ENCODE data around the gene ZNF638. TPM values are rescaled to one million over a fixed set of nuclear protein-coding genes. Genes with fewer than 3 reads are reported as not detected.

Gene ZNF638
- total RNA-seq, 3 donors from 2014 or later: 87.4 to 118 (median 95.0) TPM

DNA sequence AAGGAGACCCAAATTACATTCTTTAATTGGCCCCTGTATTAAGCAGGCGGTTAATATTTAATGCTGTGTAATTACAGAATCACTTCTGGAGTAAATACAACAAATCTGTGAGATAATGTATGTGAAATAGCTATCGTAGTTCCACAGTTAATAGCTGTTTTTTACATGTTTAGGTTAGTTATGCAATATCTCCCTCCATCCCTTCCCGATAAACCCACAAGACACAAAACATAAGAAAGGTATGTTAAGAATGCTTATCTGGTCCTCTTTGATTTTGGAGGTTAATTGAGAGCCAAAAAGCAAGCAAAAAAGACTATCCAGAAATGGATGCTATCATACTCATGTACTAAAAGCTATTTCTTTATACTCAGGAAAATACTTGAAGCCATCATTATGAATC, 49.1 kb downstream of the ZNF638 start:
- Histone ChIP-seq H3K4me3 (no peak overlapping the region), H3K36me3 (ENCODE audit: low read depth) (no peaks in the 10 kb centered on the region), H3K9me3 (no peaks in the 10 kb centered on the region), H3K4me1 (ENCODE audit: low read depth) (no peaks in the 10 kb centered on the region)
- DNase-seq: no peak
- ATAC-seq: no peak
- TF ChIP-seq, protein P1, sequence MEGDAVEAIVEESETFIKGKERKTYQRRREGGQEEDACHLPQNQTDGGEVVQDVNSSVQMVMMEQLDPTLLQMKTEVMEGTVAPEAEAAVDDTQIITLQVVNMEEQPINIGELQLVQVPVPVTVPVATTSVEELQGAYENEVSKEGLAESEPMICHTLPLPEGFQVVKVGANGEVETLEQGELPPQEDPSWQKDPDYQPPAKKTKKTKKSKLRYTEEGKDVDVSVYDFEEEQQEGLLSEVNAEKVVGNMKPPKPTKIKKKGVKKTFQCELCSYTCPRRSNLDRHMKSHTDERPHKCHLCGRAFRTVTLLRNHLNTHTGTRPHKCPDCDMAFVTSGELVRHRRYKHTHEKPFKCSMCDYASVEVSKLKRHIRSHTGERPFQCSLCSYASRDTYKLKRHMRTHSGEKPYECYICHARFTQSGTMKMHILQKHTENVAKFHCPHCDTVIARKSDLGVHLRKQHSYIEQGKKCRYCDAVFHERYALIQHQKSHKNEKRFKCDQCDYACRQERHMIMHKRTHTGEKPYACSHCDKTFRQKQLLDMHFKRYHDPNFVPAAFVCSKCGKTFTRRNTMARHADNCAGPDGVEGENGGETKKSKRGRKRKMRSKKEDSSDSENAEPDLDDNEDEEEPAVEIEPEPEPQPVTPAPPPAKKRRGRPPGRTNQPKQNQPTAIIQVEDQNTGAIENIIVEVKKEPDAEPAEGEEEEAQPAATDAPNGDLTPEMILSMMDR (IDR thresholded peaks at IDR 0.05): no peak
- intact Hi-C loops (cut with DNase I, micrococcal nuclease): no loop called here

DNA sequence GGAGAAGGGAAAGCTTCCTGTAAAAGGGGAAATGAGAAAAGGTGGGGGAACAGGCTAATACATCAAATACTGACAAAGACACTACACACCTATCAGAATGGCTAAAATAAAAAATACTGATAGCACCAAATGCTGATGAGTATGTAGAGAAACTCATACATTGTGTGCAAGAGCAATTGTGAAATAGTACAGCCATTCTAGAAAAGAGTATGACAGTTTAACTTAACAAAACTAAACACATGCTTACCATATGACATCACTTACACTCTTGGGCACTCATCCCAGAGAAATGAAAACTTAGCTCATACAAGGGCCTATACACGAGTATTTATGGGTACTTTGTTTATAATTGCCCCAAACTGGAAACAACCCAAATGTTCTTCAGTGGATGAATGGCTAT, 53.4 kb downstream of the ZNF638 start:
- H3K36me3 ChIP-seq (ENCODE audit: low read depth): no peaks in the 10 kb centered on the region
- ATAC-seq: no peak

DNA sequence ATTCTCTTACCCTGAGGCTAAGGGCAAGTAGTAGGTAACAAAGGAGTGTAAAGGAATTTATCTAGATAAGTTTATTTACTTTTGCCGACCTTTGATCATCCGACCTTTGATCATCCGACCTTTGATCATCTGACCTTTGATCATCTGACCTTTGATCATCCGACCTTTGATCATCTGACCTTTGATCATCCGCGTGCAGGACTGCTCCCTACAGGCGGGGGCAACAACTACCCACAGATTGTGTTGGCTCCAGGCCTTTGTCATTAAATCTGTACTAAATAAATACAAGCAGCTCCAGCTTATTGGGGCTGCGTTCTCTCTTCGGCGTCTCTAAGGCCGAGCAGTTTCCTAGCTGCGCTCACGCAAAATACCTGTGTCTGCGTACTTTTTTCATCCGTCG, 56.6 kb downstream of the ZNF638 start:
- DNase-seq: no peak
- intact Hi-C loops (cut with DNase I, micrococcal nuclease): no loop called here
- ATAC-seq: no peak
- TF ChIP-seq, protein P1 (IDR thresholded peaks at IDR 0.05): no peak
- no peaks in the 10 kb centered on the region for H3K4me1 ChIP-seq (ENCODE audit: low read depth)
- H3K9me3 ChIP-seq: no peaks in the 10 kb centered on the region
- no peak overlapping the region for H3K4me3 ChIP-seq
- H3K36me3 ChIP-seq (ENCODE audit: low read depth): no peaks in the 10 kb centered on the region

More for the DNA sequence above, 53.4 kb downstream of the ZNF638 start:
- TF ChIP-seq, protein P1 (IDR thresholded peaks at IDR 0.05): no peak
- Histone ChIP-seq H3K4me3 (no peak overlapping the region), H3K4me1 (ENCODE audit: low read depth) (no peaks in the 10 kb centered on the region), H3K9me3 (no peaks in the 10 kb centered on the region)
- DNase-seq: no peak
- intact Hi-C loops (cut with DNase I, micrococcal nuclease): no loop called here

DNA sequence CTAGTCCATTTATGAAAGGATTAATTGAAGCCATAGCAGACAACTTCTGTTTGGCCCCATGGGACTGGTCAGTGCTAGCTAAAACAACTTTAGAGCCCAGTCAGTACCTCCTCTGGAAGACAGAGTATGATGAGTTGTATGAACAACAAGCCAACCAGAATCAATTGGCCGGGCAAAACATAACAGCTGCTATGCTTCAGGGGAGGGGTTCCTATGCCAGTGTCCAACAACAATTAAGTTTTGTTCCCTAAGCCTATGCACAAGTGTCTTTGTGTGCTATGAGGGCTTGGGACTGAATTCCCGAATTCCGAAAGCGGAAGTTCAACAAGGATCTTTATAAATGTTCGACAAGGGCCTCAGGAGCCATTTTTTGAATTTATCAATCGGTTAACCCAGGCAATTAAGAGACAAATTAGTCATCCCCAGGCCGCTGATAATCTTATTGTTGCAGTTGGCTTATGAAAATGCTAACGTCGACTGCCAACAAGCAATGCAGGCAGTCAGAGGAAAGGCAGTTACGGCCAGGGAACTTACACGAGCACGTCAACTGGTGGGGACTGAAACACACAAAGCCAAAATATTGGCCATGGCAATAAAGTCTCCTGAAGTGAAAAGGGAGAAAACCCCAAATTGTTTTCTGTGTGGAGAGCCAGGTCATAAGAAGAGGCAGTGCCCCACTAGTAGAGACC, 57.9 kb downstream of the ZNF638 start:
- H3K36me3 ChIP-seq (ENCODE audit: low read depth): no peaks in the 10 kb centered on the region
- TF ChIP-seq, protein P1 (IDR thresholded peaks at IDR 0.05): no peak
- no peaks in the 10 kb centered on the region for H3K4me1 ChIP-seq (ENCODE audit: low read depth)
- DNase-seq (no peak), ATAC-seq (no peak)
- no peaks in the 10 kb centered on the region for H3K9me3 ChIP-seq
- no peak overlapping the region for H3K4me3 ChIP-seq
- intact Hi-C loops (cut with DNase I, micrococcal nuclease): no loop called here

DNA sequence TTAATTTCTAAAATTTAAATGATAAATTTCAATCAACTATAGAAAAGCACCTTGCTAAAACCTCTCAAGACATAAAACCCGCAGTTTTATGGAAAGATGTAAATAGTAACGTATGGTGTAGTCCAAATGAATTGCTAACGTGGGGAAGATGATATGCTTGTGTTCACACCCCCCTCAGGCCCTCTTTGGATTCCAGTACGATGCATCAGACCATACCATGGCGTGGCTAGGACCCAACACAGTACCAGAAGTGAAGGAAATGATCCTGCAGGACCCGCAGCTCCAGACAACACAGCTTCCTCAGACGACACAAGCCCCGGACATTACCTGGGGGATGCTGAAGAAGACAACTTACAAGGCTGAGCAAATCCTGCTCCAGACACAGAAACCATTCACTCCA, 61.6 kb downstream of the ZNF638 start:
- no peaks in the 10 kb centered on the region for H3K36me3 ChIP-seq (ENCODE audit: low read depth)
- no peak for DNase-seq
- intact Hi-C loops (cut with DNase I, micrococcal nuclease): no loop called here
- no peaks in the 10 kb centered on the region for H3K4me1 ChIP-seq (ENCODE audit: low read depth)
- H3K9me3 ChIP-seq: no peaks in the 10 kb centered on the region
- no peak overlapping the region for H3K4me3 ChIP-seq
- TF ChIP-seq, protein P1 (IDR thresholded peaks at IDR 0.05): no peak
- ATAC-seq: no peak

DNA sequence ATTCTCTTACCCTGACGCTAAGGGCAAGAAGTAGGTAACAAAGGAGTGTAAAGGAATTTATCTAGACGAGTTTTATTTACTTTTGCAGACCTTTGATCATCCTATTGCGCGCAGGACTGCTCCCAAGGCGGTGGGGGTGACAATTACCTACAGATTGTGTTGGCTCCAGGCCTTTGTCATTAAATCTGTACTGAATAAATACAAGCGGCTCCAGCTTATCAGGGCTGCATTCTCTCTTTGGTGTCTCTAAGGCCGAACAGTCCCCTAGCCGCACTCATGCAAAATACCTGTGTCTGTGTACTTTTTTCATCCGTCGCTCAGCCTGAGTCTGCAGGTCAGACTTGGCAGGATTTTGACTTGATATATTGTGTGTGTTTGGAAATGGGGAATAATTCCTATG, 63.9 kb downstream of the ZNF638 start:
- ATAC-seq: no peak
- H3K9me3 ChIP-seq: no peaks in the 10 kb centered on the region
- no peak overlapping the region for H3K4me3 ChIP-seq
- H3K4me1 ChIP-seq (ENCODE audit: low read depth): no peaks in the 10 kb centered on the region
- TF ChIP-seq, protein P1 (IDR thresholded peaks at IDR 0.05): no peak
- intact Hi-C loops (cut with DNase I, micrococcal nuclease): no loop called here
- H3K36me3 ChIP-seq (ENCODE audit: low read depth): no peaks in the 10 kb centered on the region
- no peak for DNase-seq
